ENCODE measurements around the gene OR2AT4.

DNA sequence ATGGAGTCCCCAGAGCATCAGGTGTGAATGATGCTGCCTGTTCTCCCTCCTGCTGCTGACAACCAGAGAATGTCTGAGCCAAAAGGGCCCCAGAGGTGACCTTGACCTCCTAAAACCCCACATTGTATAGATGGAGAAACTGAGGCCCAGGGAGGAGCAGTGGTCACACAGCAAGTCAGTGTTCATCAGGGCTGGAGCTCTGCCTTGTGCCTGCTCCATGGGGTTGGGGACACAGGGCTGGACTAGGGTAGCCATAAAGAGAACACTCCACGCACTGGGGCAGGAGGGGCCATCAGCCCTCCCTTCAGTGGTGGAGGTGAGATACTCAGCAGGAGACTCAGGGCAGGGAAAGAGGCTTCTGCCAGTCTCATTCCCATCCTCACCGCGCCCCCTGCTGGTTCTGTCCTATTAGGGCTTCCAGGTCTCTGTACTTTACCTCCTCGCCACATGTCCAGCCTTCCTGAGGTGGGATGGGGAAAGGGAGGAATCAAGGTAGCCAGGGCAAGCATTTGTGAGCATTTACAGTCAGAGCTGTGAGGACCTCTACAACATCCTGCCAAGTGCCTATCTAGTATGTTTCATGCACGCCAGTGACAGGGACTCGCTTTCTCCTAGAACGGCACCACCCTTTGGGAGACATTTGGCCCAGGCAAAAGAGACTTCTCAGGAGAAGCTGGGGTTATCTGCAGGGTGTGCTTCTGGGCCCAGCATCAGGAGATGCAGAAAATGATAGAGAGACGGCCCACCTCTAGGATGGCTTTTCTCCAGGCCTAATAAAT lies 64.7 kb downstream of the OR2AT4 start:
- TF ChIP-seq POLR2AphosphoS5 (IDR thresholded peaks at IDR 0.05; ENCODE audit: low read depth, low read length) = no peak
- TF ChIP-seq, protein P1, sequence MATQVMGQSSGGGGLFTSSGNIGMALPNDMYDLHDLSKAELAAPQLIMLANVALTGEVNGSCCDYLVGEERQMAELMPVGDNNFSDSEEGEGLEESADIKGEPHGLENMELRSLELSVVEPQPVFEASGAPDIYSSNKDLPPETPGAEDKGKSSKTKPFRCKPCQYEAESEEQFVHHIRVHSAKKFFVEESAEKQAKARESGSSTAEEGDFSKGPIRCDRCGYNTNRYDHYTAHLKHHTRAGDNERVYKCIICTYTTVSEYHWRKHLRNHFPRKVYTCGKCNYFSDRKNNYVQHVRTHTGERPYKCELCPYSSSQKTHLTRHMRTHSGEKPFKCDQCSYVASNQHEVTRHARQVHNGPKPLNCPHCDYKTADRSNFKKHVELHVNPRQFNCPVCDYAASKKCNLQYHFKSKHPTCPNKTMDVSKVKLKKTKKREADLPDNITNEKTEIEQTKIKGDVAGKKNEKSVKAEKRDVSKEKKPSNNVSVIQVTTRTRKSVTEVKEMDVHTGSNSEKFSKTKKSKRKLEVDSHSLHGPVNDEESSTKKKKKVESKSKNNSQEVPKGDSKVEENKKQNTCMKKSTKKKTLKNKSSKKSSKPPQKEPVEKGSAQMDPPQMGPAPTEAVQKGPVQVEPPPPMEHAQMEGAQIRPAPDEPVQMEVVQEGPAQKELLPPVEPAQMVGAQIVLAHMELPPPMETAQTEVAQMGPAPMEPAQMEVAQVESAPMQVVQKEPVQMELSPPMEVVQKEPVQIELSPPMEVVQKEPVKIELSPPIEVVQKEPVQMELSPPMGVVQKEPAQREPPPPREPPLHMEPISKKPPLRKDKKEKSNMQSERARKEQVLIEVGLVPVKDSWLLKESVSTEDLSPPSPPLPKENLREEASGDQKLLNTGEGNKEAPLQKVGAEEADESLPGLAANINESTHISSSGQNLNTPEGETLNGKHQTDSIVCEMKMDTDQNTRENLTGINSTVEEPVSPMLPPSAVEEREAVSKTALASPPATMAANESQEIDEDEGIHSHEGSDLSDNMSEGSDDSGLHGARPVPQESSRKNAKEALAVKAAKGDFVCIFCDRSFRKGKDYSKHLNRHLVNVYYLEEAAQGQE (IDR thresholded peaks at IDR 0.05; ENCODE audit: insufficient read depth in 1 of 2, low read depth in 2 of 2, low read length in 2 of 2) = no peak
